Mesodermal cell (in vitro differentiated cells): Measurements from ENCODE around the gene FMNL1.

Source experiments
- H3K27ac ChIP-seq: 2 replicates; pipeline ENCODE4 v1.7.0; 2013; ENCODE audit warnings: mild to moderate bottlenecking, low read depth, low read length, moderate library complexity; ENCODE audit not compliant: severe bottlenecking
- H3K36me3 ChIP-seq: 2 replicates; pipeline ENCODE4 v1.7.1; 2013; ENCODE audit warnings: mild to moderate bottlenecking, low read length, moderate library complexity; ENCODE audit not compliant: control insufficient read depth, insufficient read depth
- H3K4me1 ChIP-seq: one replicate; pipeline ENCODE4 v1.7.1; 2013; ENCODE audit warnings: mild to moderate bottlenecking, low read length; ENCODE audit not compliant: insufficient read depth, control insufficient read depth, poor library complexity, severe bottlenecking
- H3K4me3 ChIP-seq: 2 replicates; pipeline ENCODE4 v1.7.0; 2013; ENCODE audit warnings: low read length, control low read depth, mild to moderate bottlenecking; ENCODE audit not compliant: insufficient read depth, poor library complexity, severe bottlenecking; ENCODE audit errors: extremely low read depth
- H3K9me3 ChIP-seq: 2 replicates; pipeline ENCODE4 v1.7.1; 2013; ENCODE audit warnings: mild to moderate bottlenecking, low read length, moderate library complexity; ENCODE audit not compliant: control insufficient read depth
- WGBS, 2 experiments: methylation state at CpG; one replicate each; pipeline ENCODE4 v1.1.5; 2013; ENCODE audit warnings: missing lambda C conversion rate in 2 of 2; ENCODE audit not compliant: insufficient coverage in 2 of 2; 5-methylcytosine and 5-hydroxymethylcytosine counted together

FMNL1 gene

DNA sequence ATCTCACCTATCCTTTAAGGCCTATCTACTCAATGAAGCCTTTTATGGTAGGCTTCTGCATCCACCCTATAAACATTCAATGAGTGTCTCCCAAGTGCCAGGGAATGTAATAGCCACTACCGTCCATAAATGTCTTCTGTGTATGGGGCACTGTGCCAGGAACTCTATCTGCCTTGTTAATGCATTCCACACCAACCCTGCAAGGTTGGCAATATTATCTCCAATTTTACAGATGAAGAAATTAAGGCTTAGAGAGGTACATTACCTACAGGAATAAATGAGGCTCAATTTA lies 75.1 kb downstream of the FMNL1 start:
- Histone ChIP-seq H3K9me3 (no peaks in the 10 kb centered on the region), H3K4me3 (no peak overlapping the region), H3K36me3 (peaks cover 33% of the 10 kb centered on the region), H3K4me1 (peaks cover 21% of the 10 kb centered on the region), H3K27ac (no peak overlapping the region)
- 89 to 100% methylated on average over 1 of the region's 1 CpG for WGBS, 2 experiments
